Endothelial cell of umbilical vein (primary cell): ENCODE measurements around the gene CEP89. TPM values are rescaled to one million over a fixed set of nuclear protein-coding genes. Genes with fewer than 3 reads are reported as not detected.

ENCODE experiments used
- BruUV-seq: library from RNA; stranded (reverse); fragments of 400-500 nt; replicated peaks from 2 replicates; lab custom pipeline; 2021; lab: Mats Ljungman, UMichigan
- CTCF ChIA-PET: fragments of 300-600, 350-600 bp; sonication (Branson Sonifier 250); formaldehyde crosslinking; loops from one replicate; lab custom pipeline; 2021; ENCODE audit warnings: antibody characterized with exemption, inconsistent platforms; lab: Charles Lee
- POLR2A ChIA-PET: fragments of 300-600, 350-600 bp; sonication (Branson Sonifier 250); formaldehyde crosslinking; loops from one replicate; lab custom pipeline; 2021; ENCODE audit warnings: antibody characterized with exemption, inconsistent platforms; lab: Charles Lee
- DNase-seq: peaks from one replicate; pipeline ENCODE4 v3.0.0-alpha.2; 2011; ENCODE audit warnings: low read depth, low spot score
- FAIRE-seq: peaks from 2 replicates; lab custom pipeline; 2011; peaks lifted over from hg19 to GRCh38; lab: Jason Lieb, UNC
- H2AFZ ChIP-seq: 2 replicates; pipeline ENCODE4 v1.6.0; 2012; ENCODE audit warnings: low read depth, low read length, control low read depth, inconsistent platforms
- H3K27ac ChIP-seq: 2 replicates; pipeline ENCODE4 v1.5.1; 2011; ENCODE audit warnings: low read depth, mild to moderate bottlenecking, control low read depth, low read length, moderate library complexity; ENCODE audit not compliant: insufficient read depth
- H3K27me3 ChIP-seq, 2 experiments: 2 replicates each; pipeline versions ENCODE4 v1.6.0 to v1.6.1; 2011; ENCODE audit warnings: low read length in 2 of 2, mixed read lengths in 1 of 2; ENCODE audit not compliant: control insufficient read depth in 2 of 2, insufficient read depth in 2 of 2
- H3K36me3 ChIP-seq, 2 experiments: 2 replicates in 1 of 2; 3 replicates in 1 of 2; pipeline ENCODE4 v1.5.1; 2011; ENCODE audit warnings: low read length in 2 of 2, mild to moderate bottlenecking in 1 of 2, moderate library complexity in 1 of 2; ENCODE audit not compliant: control insufficient read depth in 2 of 2, insufficient read depth in 2 of 2; ENCODE audit errors: extremely low read depth in 1 of 2
- H3K4me1 ChIP-seq: 3 replicates; pipeline ENCODE4 v1.5.1; 2011; ENCODE audit warnings: mild to moderate bottlenecking, low read length; ENCODE audit not compliant: control insufficient read depth, insufficient read depth; ENCODE audit errors: extremely low read depth
- H3K4me2 ChIP-seq: 2 replicates; pipeline ENCODE4 v1.6.1; 2011; ENCODE audit warnings: low read length, control low read depth, mixed read lengths; ENCODE audit not compliant: insufficient read depth
- H3K4me3 ChIP-seq, 3 experiments: fragments of 200-600 bp in 1 of 3; sonication (generic), shearing (Covaris generic) in 1 of 3; replicated peaks in 1 of 3; 2 replicates each; pipeline ENCODE4 v1.5.1; 2011 to 2016; ENCODE audit warnings: control low read depth in 3 of 3, low read length in 3 of 3, mild to moderate bottlenecking in 2 of 3, inconsistent platforms in 1 of 3, low read depth in 1 of 3, moderate library complexity in 1 of 3; ENCODE audit not compliant: insufficient read depth in 1 of 3
- H3K79me2 ChIP-seq: 2 replicates; pipeline ENCODE4 v1.6.0; 2012; ENCODE audit warnings: low read length, inconsistent platforms; ENCODE audit not compliant: control insufficient read depth, insufficient read depth
- H3K9ac ChIP-seq: replicated peaks from 2 replicates; pipeline ENCODE3; 2011; ENCODE audit warnings: low read length, control low read depth; ENCODE audit not compliant: insufficient read depth; ENCODE audit errors: extremely low read depth
- H3K9me1 ChIP-seq: replicated peaks from 3 replicates; pipeline ENCODE4 v1.6.0; 2011; ENCODE audit warnings: mild to moderate bottlenecking, low read length; ENCODE audit not compliant: control insufficient read depth, insufficient read depth; ENCODE audit errors: extremely low read depth
- H3K9me3 ChIP-seq: replicated peaks from 2 replicates; pipeline ENCODE4 v1.5.1; 2012; ENCODE audit warnings: low read length, inconsistent platforms; ENCODE audit not compliant: control insufficient read depth, insufficient read depth
- H4K20me1 ChIP-seq: replicated peaks from 2 replicates; pipeline ENCODE3; 2011; ENCODE audit warnings: mild to moderate bottlenecking, low read length; ENCODE audit not compliant: control insufficient read depth, insufficient read depth; ENCODE audit errors: extremely low read depth
- EZH2 ChIP-seq: IDR thresholded peaks from 2 replicates; pipeline ENCODE4 v1.6.1; 2012; ENCODE audit warnings: borderline replicate concordance, low read depth, mild to moderate bottlenecking, moderate library complexity, low read length, inconsistent platforms; ENCODE audit not compliant: severe bottlenecking
- FOS ChIP-seq: IDR thresholded peaks from 2 replicates; pipeline ENCODE4 v1.6.1; 2011; ENCODE audit warnings: mild to moderate bottlenecking, low read length, moderate library complexity, borderline replicate concordance; ENCODE audit not compliant: insufficient read depth
- GATA2 ChIP-seq: IDR thresholded peaks from 2 replicates; pipeline ENCODE4 v1.7.0; 2011; ENCODE audit warnings: low read depth, mild to moderate bottlenecking, moderate library complexity, mixed read lengths, low read length; ENCODE audit not compliant: insufficient read length, insufficient read depth
- JUN ChIP-seq: IDR thresholded peaks from 2 replicates; pipeline ENCODE4 v1.6.1; 2011; ENCODE audit warnings: borderline replicate concordance, low read depth; ENCODE audit not compliant: insufficient read length, insufficient read depth
- MYC ChIP-seq: IDR thresholded peaks from one replicate; pipeline ENCODE4 v1.6.1; 2011; ENCODE audit warnings: mild to moderate bottlenecking, low read depth, low read length
- POLR2A ChIP-seq: IDR thresholded peaks from 2 replicates; pipeline ENCODE4 v1.6.1; 2012; ENCODE audit warnings: low read depth, mild to moderate bottlenecking, control low read depth, low read length
- POLR2AphosphoS5 ChIP-seq: IDR thresholded peaks from 2 replicates; pipeline ENCODE4 v1.6.1; 2012; ENCODE audit warnings: low read depth, mild to moderate bottlenecking, control low read depth, low read length, moderate library complexity; ENCODE audit not compliant: insufficient read depth
- dilution Hi-C: fragments of 300-500 bp; cut with MboI; formaldehyde crosslinking; loops from one replicate; pipeline ENCODE4 v1.15.0; 2019; ENCODE audit warnings: low sequenced_read_pairs; ENCODE audit not compliant: extremely low pct_ligation_motif_present
- intact Hi-C: fragments of 100-400 bp; cut with micrococcal nuclease; formaldehyde crosslinking; loops from one replicate; pipeline ENCODE4 v1.10.0; 2022
- polyA plus RNA-seq, 4 experiments: library from polyadenylated mRNA; depleted of rRNA in 3 of 4; stranded (reverse) in 3 of 4; unstranded in 1 of 4; fragments of >200 nt; gene quantifications; 2 replicates each; pipeline versions ENCODE4 v1.2.1 to v1.2.3, GENCODE V29; 2011 to 2012; ENCODE audit warnings: missing spikeins in 1 of 4
- total RNA-seq: library from RNA; stranded (reverse); gene quantifications from 2 replicates; pipeline ENCODE4 v1.2.3, GENCODE V29; 2021
- TF ChIP-seq, protein P1 (sequence below): IDR thresholded peaks from 2 replicates; pipeline ENCODE4 v1.6.1; 2011; ENCODE audit not compliant: insufficient read depth, insufficient read length
- TF ChIP-seq, protein P2 (sequence below), 2 donors: IDR thresholded peaks; 1 replicate in 1 of 2; 2 replicates in 1 of 2; pipeline ENCODE4 v1.5.1; 2011; ENCODE audit warnings: low read length in 2 of 2, mild to moderate bottlenecking in 2 of 2, moderate library complexity in 2 of 2, control low read depth in 1 of 2, inconsistent platforms in 1 of 2, low read depth in 1 of 2; ENCODE audit not compliant: insufficient read depth in 1 of 2; ENCODE audit errors: extremely low read depth in 1 of 2

The CEP89 gene
- total and polyA plus RNA-seq, 2 donors (not counting 3 experiments of a cell fraction or from before 2014, with no cell fraction given): 25.1 to 46.2 TPM

DNA sequence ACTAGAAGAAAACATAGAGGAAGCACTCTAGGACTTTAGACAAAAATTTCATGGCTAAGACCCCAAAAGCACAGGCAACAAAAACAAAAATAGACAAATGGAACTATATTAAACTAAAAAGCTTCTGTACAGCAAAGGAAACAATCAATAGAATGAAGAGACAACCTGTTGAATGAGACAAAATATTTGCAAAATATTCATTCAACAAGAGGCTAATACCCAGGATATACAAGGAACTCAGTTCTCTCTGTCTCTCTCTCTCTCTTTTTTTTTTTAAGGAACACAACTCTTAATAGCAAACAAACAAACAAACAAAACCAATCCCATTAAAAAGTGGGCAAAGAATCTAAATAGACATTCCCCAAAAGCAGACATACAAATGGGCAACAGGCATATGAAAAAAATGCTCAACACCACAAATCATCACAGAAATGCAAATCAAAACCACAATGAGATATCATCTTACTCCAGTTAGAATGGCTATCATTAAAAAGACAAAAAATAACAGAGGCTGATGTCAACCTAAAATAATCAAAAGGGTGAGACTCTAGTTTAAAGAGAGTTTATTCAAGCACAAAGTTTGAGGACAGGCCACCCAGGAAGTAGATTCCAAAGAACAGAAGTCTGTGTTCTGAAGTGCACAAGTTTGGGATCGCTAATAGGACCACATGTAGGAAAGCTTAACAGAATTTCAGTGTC is 75.1 kb downstream of the CEP89 start:
- H3K27me3 ChIP-seq: no peaks in the 10 kb centered on the region
- POLR2A ChIA-PET: no interaction called here
- no peak overlapping the region for H3K4me2 ChIP-seq
- H3K4me3 ChIP-seq: no peak overlapping the region
- no peaks in the 10 kb centered on the region for H3K9me1 ChIP-seq
- H3K9me3 ChIP-seq: no peaks in the 10 kb centered on the region
- dilution Hi-C loops (no loop called here), intact Hi-C loops (no loop called here)
- FAIRE-seq (no peak), DNase-seq (no peak)
- no peak overlapping the region for H2AFZ ChIP-seq
- H3K79me2 ChIP-seq: no peaks in the 10 kb centered on the region
- H4K20me1 ChIP-seq: no peaks in the 10 kb centered on the region
- H3K27ac ChIP-seq: no peak overlapping the region
- no peaks in the 10 kb centered on the region for H3K4me1 ChIP-seq
- TF ChIP-seq POLR2A (no peak), JUN (no peak), POLR2AphosphoS5 (no peak), MYC (no peak), EZH2 (no peak), GATA2 (no peak), FOS (no peak)
- TF ChIP-seq, protein P1, sequence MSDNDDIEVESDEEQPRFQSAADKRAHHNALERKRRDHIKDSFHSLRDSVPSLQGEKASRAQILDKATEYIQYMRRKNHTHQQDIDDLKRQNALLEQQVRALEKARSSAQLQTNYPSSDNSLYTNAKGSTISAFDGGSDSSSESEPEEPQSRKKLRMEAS: no peak
- TF ChIP-seq, protein P2, sequence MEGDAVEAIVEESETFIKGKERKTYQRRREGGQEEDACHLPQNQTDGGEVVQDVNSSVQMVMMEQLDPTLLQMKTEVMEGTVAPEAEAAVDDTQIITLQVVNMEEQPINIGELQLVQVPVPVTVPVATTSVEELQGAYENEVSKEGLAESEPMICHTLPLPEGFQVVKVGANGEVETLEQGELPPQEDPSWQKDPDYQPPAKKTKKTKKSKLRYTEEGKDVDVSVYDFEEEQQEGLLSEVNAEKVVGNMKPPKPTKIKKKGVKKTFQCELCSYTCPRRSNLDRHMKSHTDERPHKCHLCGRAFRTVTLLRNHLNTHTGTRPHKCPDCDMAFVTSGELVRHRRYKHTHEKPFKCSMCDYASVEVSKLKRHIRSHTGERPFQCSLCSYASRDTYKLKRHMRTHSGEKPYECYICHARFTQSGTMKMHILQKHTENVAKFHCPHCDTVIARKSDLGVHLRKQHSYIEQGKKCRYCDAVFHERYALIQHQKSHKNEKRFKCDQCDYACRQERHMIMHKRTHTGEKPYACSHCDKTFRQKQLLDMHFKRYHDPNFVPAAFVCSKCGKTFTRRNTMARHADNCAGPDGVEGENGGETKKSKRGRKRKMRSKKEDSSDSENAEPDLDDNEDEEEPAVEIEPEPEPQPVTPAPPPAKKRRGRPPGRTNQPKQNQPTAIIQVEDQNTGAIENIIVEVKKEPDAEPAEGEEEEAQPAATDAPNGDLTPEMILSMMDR (IDR thresholded peaks at IDR 0.05; ENCODE audit: extremely low read depth in 1 of 2, insufficient read depth in 1 of 2, low read depth in 1 of 2, low read length in 2 of 2): no peak
- no peak overlapping the region for H3K9ac ChIP-seq
- no TSS peak for BruUV-seq
- CTCF ChIA-PET: no interaction called here
- no peaks in the 10 kb centered on the region for H3K36me3 ChIP-seq
